GM13977 (cell line): ENCODE data around the gene SART3.

Source experiments
- DNase-seq: peaks from one replicate; pipeline ENCODE4 v3.0.0; 2012; ENCODE audit warnings: low spot score
- CTCF ChIP-seq: IDR thresholded peaks from 2 replicates; pipeline ENCODE4 v1.5.1; 2012; ENCODE audit warnings: mild to moderate bottlenecking, control low read depth; ENCODE audit not compliant: insufficient read depth; ENCODE audit errors: extremely low read depth, missing control alignments
- in situ Hi-C: fragments of 300-500 bp; cut with MboI; formaldehyde crosslinking; loops from one replicate; pipeline ENCODE4 v1.12.0; 2022; ENCODE audit warnings: low sequenced_read_pairs, low pct_unique_long_range_greater_than_20kb, mixed read lengths, inconsistent platforms; ENCODE audit not compliant: unreplicated experiment

The SART3 gene

GRCh38 chr12:108515916-108516315, 45.1 kb downstream of the SART3 start:
- in situ Hi-C loops = no loop called here
- DNase-seq = no peak
- no peak for TF ChIP-seq CTCF

GRCh38 chr12:108514973-108515814, 45.8 kb downstream of the SART3 start, which contains the start of gene FICD:
Gene FICD, plus strand, starts transcription at chr12:108515277. Its CDS starts 1,696 bp downstream, at chr12:108516973.
- DNase-seq = peak; percentile 96
- no peak for TF ChIP-seq CTCF
- in situ Hi-C loops = no loop called here

GRCh38 chr12:108514468-108514972, 46.5 kb downstream of the SART3 start:
- no peak for TF ChIP-seq CTCF
- in situ Hi-C loops = no loop called here
- no peak for DNase-seq

- peak; percentile 69 for DNase-seq
- in situ Hi-C loops = no loop called here
- peak; percentile 69 for TF ChIP-seq CTCF
Measured at GRCh38 chr12:108511633-108512540, 49.1 kb downstream of the SART3 start.

- DNase-seq = no peak
- in situ Hi-C loops = no loop called here
- TF ChIP-seq CTCF = no peak
Measured at GRCh38 chr12:108510836-108511235, 50.1 kb downstream of the SART3 start.

GRCh38 chr12:108509806-108510205, 51.2 kb downstream of the SART3 start:
- in situ Hi-C loops = no loop called here
- DNase-seq = no peak
- TF ChIP-seq CTCF = no peak
